ENCODE data around the gene GRIA2.

DNA sequence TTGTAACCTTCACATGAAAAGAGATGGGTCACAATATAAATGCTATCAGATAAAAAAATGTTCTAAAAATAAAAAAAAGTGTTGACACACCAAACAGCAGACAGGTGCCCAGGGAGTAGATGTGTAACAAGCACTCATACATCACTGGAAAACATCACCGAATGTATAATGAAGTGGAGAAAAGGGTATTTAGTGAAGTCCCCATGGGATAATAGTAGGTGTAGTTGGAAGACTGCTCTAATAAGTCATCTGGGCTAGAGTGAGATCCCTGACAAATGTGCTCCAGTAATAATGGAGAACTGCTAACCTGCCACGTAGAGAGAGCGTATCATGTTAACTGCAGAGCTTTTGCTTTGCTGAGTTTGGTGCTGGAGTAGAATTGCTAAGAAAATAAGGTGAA lies 152.0 kb downstream of the GRIA2 start:
- TF ChIP-seq CTCF (IDR thresholded peaks at IDR 0.05; ENCODE audit: low read length) (no peak), EZH2 (IDR thresholded peaks at IDR 0.05; ENCODE audit: borderline replicate concordance, low read length) (no peak)

Data from OCI-LY1 (cell line).